GM03348 (cell line): ENCODE results near the gene RAP1GAP2.

ENCODE experiments used
- DNase-seq: peaks from one replicate; pipeline ENCODE4 v3.0.0; 2012; ENCODE audit warnings: low spot score

Gene RAP1GAP2

DNA sequence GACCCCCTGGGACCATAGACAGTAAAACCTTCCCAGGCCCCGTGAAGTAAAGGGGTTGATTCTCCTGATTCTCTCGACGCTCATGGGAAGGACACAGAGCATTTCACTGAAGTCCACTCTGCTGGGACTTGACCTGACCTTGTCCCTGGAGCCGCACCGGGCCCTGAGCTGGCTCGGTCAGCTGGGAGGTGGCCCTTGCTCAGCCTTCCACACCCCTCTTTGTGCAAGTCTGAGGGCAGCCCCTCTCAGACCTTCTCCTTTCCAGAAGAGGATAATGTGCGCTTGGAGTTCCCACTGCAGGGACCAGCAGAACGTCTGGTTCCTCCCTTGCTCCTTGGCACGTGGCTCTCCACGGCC lies 115.5 kb downstream of the RAP1GAP2 start:
- DNase-seq, result no peak

- DNase-seq, result no peak
Observed at GRCh38 chr17:2912754-2913153, 116.5 kb downstream of the RAP1GAP2 start.

- DNase-seq, result no peak
Observed at GRCh38 chr17:2916461-2916860, 120.2 kb downstream of the RAP1GAP2 start.

- no peak for DNase-seq
Observed at GRCh38 chr17:2921443-2921842, 125.2 kb downstream of the RAP1GAP2 start.

DNA sequence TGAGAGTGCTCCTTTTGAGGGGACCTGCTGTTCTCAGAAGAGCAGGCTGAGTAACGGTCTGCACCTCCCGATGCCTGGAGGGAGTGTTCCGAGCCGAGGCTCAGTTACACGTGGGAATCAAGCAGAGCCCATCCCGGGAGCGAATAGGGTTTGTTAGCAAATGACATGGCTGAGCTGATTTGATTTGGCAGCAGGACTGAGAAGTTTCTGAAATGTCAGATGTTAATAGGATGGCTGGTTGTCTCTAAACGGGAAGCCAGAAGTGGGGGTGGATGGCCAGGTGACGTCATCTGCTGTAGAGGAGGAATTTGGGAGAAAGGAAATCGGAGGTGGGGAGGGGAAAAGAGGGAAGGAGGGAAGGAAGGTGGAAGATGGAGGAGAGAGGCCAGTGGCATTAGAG lies 128.0 kb downstream of the RAP1GAP2 start:
- no peak for DNase-seq

DNA sequence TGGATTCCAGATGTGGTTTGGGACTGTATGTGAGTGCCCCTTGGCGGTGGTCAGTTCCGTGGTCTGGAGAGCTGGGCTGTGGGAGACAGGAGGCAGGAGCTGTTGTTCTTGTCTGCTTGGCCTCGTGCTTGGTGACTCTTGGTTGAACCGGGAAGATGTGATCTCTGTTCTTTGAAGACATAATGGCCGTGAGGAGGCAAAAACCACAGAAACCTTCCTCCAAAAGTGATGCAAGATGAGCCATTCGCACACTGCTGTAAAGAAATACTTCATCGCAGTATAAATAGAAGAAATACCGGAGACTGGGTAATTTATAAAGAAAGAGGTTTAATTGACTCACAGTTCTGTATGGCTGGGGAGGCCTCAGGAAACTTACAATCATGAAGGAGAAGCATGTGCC lies 128.8 kb downstream of the RAP1GAP2 start:
- DNase-seq, result no peak

DNA sequence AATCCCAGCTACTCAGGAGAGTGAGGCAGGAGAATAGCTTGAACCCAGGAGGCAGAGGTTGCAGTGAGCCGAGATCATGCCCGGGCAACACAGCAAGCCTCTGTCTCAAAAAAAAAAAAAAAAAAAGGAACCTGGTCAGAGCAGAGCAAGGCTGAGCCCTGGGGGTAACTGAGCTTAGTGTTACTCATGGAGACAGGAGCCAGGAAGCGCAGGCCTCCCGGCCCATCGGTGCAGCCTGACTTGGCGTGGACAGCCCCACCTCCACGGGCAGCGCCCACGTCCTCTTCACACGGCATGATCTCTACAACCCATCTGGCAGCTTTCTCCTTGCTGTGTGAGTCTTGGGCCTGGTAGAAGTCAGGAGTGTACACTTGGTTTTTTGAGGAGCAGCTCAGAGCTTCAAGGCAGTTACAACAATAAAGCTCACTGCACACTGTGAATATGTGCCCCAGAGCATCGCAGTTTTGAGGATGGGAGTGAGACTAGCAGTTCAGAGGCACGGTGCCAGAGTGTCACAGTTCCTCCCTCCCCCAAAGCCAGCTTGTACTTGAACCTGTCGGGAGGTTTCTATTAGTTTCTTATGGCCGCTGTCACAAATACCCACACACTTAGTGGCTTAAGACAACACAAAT lies 129.9 kb downstream of the RAP1GAP2 start:
- no peak for DNase-seq

GRCh38 chr17:2928294-2928890 lies 132.2 kb downstream of the RAP1GAP2 start:
- no peak for DNase-seq

- peak; percentile 50 for DNase-seq
Observed at GRCh38 chr17:2929881-2930533, 133.8 kb downstream of the RAP1GAP2 start.

DNA sequence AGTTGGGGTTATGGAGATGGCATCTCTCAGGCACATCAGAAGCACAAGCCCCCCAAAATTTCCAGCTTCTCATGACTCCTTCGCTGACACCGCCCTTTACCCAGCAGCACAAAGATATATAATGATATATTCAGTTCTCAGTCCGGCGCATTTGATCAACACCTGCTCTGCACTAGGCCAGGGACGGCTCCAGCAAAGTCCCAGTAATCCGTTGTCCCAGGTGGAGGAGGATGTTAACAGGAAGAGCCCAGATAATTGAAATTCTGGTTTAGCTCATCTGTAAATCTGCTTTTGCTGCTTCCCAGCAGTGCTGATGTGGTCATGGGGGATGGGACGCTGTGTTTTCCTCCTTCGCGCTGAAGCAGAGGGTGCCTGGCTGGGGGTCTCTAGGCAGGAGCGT lies 135.6 kb downstream of the RAP1GAP2 start:
- no peak for DNase-seq

- DNase-seq, result no peak
Observed at GRCh38 chr17:2932946-2933345, 136.7 kb downstream of the RAP1GAP2 start.

GRCh38 chr17:2933606-2934005 lies 137.4 kb downstream of the RAP1GAP2 start:
- DNase-seq, result no peak

- DNase-seq, result no peak
Observed at GRCh38 chr17:2935632-2936031, 139.4 kb downstream of the RAP1GAP2 start.

DNA sequence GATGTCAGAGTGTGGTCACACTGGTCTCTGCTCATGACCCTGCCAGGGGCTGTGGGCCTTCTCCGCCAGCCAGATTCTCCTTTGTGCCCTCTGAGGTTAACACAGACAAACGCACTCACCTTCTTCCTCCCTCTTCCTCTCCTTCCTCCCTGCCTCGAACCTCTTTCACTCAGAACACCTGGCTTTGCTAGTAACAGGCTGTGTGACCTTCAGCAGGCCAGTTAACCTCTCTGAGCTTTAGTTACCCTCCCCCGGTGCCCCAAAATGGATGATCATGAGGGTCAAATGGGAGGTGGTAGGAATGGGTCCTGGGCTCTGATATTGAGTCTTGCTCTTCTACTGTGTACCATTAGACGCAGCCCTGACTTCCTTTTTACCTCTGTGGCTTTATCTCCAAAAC lies 140.1 kb downstream of the RAP1GAP2 start:
- no peak for DNase-seq

DNA sequence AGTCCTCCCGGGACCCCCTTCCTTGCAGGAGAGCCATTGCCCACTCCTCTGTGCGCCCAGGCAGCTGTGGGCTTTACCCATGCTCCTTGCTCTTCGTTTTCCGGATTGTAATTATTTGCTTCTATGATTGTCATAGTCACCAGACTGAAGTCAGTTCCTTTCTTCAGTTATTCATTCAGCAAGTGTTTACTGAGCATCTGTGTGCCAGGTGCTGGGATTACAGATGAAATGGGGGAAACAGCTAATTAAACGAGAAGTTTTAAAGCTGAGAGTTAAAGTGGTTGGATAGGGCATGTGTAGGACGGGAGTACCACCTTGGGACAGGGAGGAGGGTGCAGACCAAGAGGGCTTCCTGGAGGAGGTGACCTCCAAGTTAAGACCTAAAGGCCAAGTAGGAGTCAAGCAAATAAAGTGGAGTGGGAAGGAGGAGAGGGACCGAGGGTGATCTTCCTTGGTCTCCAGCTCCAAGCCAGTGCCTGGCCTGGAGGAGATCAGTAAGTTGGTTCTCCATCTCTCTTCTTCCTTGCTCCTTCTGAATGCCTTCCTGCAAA lies 140.6 kb downstream of the RAP1GAP2 start:
- DNase-seq, result no peak

DNA sequence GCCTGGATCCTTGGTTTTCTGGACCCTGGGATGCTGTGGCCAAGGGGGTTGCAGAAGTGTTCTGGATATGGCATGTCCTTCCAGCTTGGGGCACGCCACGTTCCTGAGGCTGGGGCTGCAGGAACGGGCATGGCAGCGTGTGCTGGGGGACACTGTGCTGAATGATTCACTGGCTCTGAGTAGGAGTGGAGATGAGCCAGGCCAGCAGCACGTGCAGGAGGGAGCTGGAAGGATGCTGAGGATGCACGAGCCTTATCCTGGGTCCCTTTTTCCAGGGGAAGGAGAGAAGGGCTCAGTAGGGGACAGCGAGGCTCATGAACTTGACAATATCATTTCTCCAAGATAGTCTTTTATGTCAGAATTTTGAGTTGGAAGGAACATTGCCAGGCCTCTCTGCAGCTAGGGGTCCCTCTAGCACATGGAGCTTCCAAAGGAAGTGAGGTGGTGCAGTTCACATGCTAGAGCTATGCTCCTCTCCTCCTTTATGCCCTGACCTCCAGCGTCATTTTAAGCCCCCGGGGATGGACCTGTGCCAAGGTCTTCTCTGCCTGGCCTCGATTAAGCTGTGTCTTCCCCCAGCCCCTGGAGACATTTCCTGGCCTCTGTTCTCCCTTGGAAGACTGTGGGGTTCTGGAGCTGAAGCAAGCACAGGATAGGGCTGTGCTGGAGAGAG lies 141.2 kb downstream of the RAP1GAP2 start:
- DNase-seq, result no peak

GRCh38 chr17:2939714-2940351 lies 143.6 kb downstream of the RAP1GAP2 start:
- no peak for DNase-seq

DNA sequence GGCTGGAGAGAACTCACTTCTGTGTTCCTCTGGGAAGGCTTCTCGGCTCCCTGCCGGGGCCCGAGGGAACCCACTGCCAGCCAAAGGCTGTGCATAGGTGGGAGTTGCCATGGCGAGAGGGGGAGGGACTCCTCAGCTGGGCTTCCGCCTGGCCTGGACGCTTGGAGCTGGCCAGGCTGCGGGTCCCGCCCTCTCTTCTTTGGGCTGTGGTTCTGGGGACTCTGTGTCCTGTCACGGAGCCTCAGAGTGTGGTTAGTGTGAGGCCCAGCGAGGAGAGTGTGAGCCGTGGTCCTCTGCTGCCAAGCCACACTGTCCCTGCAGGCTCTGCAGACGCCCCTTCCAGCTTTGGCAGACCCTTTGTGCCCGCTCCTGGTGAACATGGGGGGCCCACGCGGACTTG lies 144.1 kb downstream of the RAP1GAP2 start:
- DNase-seq, result no peak

GRCh38 chr17:2943981-2944380 lies 147.7 kb downstream of the RAP1GAP2 start:
- DNase-seq, result no peak

- DNase-seq, result no peak
Observed at GRCh38 chr17:2945299-2945698, 149.1 kb downstream of the RAP1GAP2 start.

GRCh38 chr17:2946144-2946543 lies 149.9 kb downstream of the RAP1GAP2 start:
- DNase-seq, result no peak

DNA sequence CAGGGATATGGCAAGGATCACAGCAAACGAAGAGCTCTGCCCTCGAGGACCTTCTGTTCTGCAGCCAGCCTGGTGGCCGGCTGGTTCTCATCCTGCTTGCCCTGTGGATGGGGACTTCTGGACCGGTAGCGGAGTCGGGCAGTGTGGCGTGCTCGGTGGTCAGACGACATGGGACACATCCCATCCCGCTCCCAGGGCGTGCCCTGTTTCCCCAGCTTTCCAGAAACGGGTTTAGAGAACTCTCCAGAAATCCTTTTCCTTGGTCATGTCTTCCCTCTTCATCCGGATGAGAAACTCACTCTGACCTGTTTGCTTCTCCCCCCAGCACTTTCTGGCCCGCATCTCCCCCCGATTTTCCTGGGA lies 151.3 kb downstream of the RAP1GAP2 start:
- DNase-seq, result no peak
